ENCODE data around the gene ARRDC1.
"Not testable (repeated sequence)": the region's sequence is repeated elsewhere in the genome, so short reads cannot be mapped to it uniquely, and the experiment has no call there.

Gene ARRDC1

DNA sequence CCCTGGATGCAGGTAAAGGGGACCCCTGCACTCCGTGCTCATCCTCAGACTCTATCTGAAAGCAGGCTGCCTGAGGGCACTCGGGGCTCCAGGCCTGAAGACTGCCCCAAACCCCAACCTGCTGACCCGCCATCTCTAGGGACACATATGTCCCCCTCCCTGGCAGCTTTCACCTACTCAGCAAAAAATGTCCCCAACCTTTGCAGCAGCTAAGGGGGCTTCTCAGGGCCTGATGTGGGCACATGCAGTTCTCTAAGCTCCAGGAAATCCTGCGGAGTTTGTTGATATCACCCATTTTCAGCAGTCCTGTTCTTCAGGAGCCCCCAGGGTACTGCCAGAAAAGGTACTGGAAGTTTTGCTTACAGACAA lies 24.5 kb upstream of the ARRDC1 start:
- no peak for DNase-seq
- Mint-ChIP-seq H3K9me3 (no peaks in the 10 kb centered on the region), H3K27me3 (no peaks in the 10 kb centered on the region), H3K27ac (no peak overlapping the region), H3K4me1 (peaks cover 41% of the 10 kb centered on the region), H3K4me3 (no peak overlapping the region)
- no peak for ATAC-seq

- no peak for DNase-seq
- ATAC-seq = no peak
- no peak overlapping the region for H3K4me3 Mint-ChIP-seq
- no peaks in the 10 kb centered on the region for H3K27me3 Mint-ChIP-seq
- H3K4me1 Mint-ChIP-seq = peaks cover 34% of the 10 kb centered on the region
- H3K9me3 Mint-ChIP-seq = no peaks in the 10 kb centered on the region
- H3K27ac Mint-ChIP-seq = no peak overlapping the region
These were observed 23.9 kb upstream of the ARRDC1 start for GRCh38 chr9:137581361-137582285.

GRCh38 chr9:137582286-137582860 lies 23.1 kb upstream of the ARRDC1 start:
- DNase-seq (no peak), ATAC-seq (no peak)
- Mint-ChIP-seq H3K9me3 (no peaks in the 10 kb centered on the region), H3K27me3 (no peaks in the 10 kb centered on the region), H3K4me1 (peaks cover 29% of the 10 kb centered on the region), H3K4me3 (no peak overlapping the region), H3K27ac (no peak overlapping the region)

DNA sequence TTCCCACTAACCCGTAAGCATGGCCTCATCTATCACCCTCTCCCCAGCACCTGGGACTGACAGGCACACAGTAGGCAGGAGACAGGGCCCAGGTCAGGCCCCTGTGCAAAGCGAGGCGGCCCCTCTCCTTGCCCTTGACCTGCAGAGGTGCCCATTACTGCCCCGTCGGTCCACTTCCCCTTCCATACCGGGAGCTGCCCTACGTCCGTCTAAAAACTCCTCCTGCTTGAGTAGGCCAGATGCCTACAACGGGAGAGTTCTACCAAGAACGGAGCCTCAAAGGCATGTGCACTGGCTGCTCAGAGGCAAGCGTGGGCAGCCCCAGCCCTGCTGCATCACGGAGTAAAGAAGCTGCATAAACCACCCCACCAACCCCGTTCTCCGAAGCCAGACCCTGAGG lies 22.1 kb upstream of the ARRDC1 start:
- H3K4me3 Mint-ChIP-seq = no peak overlapping the region
- H3K4me1 Mint-ChIP-seq = peaks cover 31% of the 10 kb centered on the region
- no peaks in the 10 kb centered on the region for H3K9me3 Mint-ChIP-seq
- ATAC-seq (no peak), DNase-seq (no peak)
- no peaks in the 10 kb centered on the region for H3K27me3 Mint-ChIP-seq
- H3K27ac Mint-ChIP-seq = no peak overlapping the region

DNA sequence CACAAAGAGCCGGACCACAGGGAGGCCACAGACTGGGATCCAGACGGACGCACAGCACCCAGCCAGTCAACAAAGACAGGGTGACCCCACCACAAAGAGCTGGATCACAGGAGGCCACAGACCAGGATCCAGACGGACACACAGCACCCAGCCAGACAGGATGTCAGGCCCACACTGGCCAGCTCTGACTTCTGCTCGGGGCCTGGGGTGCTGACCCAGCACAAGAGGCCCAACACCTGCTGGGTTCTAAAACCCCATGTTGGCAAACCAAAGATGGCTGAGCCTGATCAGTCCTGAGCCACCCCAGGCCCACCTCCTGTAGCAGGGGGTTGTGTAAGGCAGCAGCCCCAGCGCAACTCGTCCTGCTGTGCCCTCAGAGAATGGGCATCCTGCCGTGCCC lies 21.5 kb upstream of the ARRDC1 start:
- Mint-ChIP-seq H3K27me3 (no peaks in the 10 kb centered on the region), H3K4me3 (no peak overlapping the region), H3K9me3 (no peaks in the 10 kb centered on the region), H3K27ac (no peak overlapping the region), H3K4me1 (peaks cover 34% of the 10 kb centered on the region)
- ATAC-seq (no peak), DNase-seq (no peak)

DNA sequence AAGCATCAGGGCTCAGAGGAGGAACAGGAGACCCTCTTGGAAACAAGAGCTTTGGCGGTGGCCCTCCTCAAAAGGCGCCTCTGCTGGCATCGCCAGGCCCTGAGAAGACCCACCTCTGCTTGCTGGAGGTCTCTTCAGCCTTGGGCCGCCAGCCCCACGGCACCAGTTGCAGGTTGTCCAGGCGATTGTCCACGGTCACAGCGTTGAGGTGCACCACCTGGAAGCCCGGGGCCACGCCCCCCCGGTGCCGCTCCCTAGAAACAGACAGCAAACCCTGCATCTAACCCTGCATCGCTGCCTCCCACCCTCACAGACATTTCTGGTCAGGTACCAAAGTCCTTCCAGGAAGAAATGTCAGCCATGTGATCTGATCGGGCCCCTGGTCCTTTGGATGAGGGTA lies 18.6 kb upstream of the ARRDC1 start:
- no peak overlapping the region for H3K4me3 Mint-ChIP-seq
- no peak for ATAC-seq
- H3K27ac Mint-ChIP-seq = no peak overlapping the region
- no peaks in the 10 kb centered on the region for H3K27me3 Mint-ChIP-seq
- no peak for DNase-seq
- H3K9me3 Mint-ChIP-seq = no peaks in the 10 kb centered on the region
- peaks cover 41% of the 10 kb centered on the region for H3K4me1 Mint-ChIP-seq

GRCh38 chr9:137588311-137588710 lies 17.2 kb upstream of the ARRDC1 start:
- H3K4me3 Mint-ChIP-seq = peak overlapping the region in 1 of 2 donors; percentile 39
- H3K4me1 Mint-ChIP-seq = peaks cover 41% of the 10 kb centered on the region
- no peak overlapping the region for H3K27ac Mint-ChIP-seq
- ATAC-seq = no peak
- DNase-seq = no peak
- no peaks in the 10 kb centered on the region for H3K9me3 Mint-ChIP-seq
- H3K27me3 Mint-ChIP-seq = no peaks in the 10 kb centered on the region

- H3K27me3 Mint-ChIP-seq = no peaks in the 10 kb centered on the region
- no peak for ATAC-seq
- no peaks in the 10 kb centered on the region for H3K9me3 Mint-ChIP-seq
- peaks cover 41% of the 10 kb centered on the region for H3K4me1 Mint-ChIP-seq
- peak overlapping the region in 1 of 2 donors; percentile 27 for H3K27ac Mint-ChIP-seq
- no peak for DNase-seq
- peak overlapping the region in 1 of 2 donors; percentile 89 for H3K4me3 Mint-ChIP-seq
These were observed 16.6 kb upstream of the ARRDC1 start for GRCh38 chr9:137588891-137589290.

DNA sequence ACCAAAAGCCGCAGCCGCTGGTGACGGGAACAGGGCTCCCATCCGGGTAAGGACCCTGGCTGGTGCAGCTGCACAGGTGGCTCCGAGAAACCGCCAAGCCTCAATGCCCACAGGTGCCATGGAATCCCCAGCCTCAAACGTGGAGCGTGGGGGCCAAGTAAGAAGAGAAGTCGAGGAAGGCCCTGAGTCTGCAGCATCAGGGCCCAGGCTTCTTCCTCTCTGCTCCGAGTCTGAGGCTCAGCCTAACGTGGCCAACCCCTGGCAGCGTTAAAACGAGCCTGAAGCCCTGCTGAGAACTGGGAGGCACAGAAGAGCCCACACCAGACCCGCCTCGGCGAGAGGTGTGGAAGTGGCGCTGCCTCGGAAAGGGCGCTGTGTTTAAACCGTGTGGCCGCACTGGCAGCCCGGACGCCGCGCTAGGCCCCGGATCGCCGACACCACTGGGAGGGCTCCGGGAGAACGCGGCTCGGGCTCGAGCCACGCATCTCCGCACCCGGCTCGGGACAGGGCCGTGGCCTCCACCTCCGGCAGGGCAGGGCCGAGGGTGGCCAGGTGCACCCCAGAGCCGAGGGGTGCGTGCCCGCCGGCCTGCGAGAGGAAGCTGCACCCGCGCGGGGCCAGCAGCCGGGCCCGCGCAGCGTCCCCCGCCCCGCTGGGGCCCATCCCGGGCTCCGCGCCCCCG lies 15.9 kb upstream of the ARRDC1 start:
- peak overlapping the region; percentile 86 to 89 for H3K4me3 Mint-ChIP-seq
- no peaks in the 10 kb centered on the region for H3K27me3 Mint-ChIP-seq
- peak overlapping the region; percentile 13 to 76 for H3K27ac Mint-ChIP-seq
- no peaks in the 10 kb centered on the region for H3K9me3 Mint-ChIP-seq
- peaks cover 41% of the 10 kb centered on the region for H3K4me1 Mint-ChIP-seq
- ATAC-seq (peak; percentile 31), DNase-seq (peak; percentile 28 to 29)

- no peak for DNase-seq
- Mint-ChIP-seq H3K4me3 (no peak overlapping the region), H3K4me1 (peaks cover 41% of the 10 kb centered on the region), H3K9me3 (no peaks in the 10 kb centered on the region), H3K27me3 (no peaks in the 10 kb centered on the region), H3K27ac (no peak overlapping the region)
- peak; percentile 57 for ATAC-seq
These were observed 15.4 kb upstream of the ARRDC1 start for GRCh38 chr9:137590123-137590468.

DNA sequence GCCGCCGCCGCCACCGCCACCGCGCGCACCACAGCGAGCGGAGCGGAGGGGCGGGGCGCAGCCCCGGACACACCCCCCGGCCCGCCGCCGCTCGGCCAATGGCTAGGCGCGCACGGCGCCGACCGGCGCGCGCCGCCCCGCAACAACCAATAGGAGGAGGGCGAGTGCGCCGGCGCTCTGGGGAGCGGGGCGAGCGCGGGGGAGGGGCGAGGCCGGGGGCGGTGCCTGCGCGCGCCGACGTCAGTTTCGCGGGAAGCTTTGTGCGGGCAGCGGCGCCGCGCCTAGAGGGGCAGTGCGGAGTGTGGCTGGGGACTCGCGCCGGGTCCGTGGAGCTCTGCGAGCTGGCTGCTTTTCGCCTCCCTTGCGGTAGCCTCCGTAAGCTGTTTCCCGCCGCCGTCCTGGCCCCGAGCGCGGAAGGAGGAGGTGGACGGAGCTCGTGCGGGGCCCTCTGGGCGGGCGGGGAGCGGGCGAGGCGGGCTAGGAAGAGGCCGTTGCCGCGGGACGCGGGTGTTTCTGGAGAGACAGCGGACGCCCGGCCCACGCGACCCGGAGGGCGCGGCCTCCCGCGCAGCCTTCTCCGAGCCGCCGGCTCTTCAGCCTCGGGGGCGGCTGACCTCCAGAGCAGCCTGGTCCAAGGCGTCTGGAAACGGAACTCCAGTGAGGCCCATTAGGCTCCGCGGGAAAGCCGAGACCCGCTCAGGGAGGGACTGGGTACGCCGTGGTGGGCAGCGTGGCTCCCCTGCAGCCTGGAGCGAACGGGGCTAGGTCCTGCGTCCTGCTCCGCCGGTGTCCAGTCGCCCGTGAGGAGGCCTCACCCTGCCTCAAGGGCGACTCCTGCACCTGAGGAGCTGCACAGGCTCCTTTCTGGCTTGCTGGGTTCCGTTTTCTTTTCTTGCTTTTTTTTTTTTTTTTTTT lies 14.8 kb upstream of the ARRDC1 start, which contains the start of gene ZMYND19:
Gene ZMYND19, minus strand, starts transcription at position 44 of the 915 bp plus-strand sequence. CDS start 249 bp downstream, outside the sequence.
- Mint-ChIP-seq H3K4me1 (peaks cover 41% of the 10 kb centered on the region), H3K27ac (peak within 1 kb of the TSS; percentile 66 to 99), H3K9me3 (no peaks in the 10 kb centered on the region), H3K27me3 (no peaks in the 10 kb centered on the region), H3K4me3 (peak within 1 kb of the TSS; percentile 95 to 99)
- DNase-seq = peak; percentile 89 to 92
- peak; percentile 96 for ATAC-seq

GRCh38 chr9:137592767-137593166 lies 12.7 kb upstream of the ARRDC1 start:
- H3K27ac Mint-ChIP-seq = no peak overlapping the region
- no peaks in the 10 kb centered on the region for H3K9me3 Mint-ChIP-seq

DNA sequence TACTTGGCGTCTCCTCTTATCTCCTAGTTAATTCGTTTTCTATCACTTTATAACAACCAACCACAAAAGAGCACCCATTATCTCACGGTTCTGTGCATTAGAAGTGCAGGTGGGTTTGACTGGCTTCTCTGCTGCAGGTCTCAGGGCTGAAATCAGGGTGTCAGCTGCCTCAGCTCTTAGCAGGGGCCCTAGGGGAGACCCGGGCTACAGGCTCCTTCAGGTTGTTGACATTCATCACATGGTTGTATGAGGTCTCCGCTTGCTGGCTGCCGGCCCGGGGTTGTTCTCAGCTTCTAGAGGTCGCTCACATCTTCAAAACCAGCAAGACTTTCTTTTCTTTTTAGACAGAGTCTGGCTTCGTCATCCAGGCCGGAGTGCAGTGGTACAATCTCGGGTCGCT lies 12.3 kb upstream of the ARRDC1 start:
- Mint-ChIP-seq H3K4me3 (no peak overlapping the region), H3K9me3 (no peaks in the 10 kb centered on the region), H3K27me3 (no peaks in the 10 kb centered on the region), H3K27ac (no peak overlapping the region), H3K4me1 (peaks cover 30% of the 10 kb centered on the region)
- ATAC-seq (no peak), DNase-seq (no peak)

More at GRCh38 chr9:137592767-137593166, 12.7 kb upstream of the ARRDC1 start:
- ATAC-seq = no peak
- DNase-seq = no peak
- H3K27me3 Mint-ChIP-seq = no peaks in the 10 kb centered on the region
- H3K4me3 Mint-ChIP-seq = no peak overlapping the region
- H3K4me1 Mint-ChIP-seq = peaks cover 35% of the 10 kb centered on the region

DNA sequence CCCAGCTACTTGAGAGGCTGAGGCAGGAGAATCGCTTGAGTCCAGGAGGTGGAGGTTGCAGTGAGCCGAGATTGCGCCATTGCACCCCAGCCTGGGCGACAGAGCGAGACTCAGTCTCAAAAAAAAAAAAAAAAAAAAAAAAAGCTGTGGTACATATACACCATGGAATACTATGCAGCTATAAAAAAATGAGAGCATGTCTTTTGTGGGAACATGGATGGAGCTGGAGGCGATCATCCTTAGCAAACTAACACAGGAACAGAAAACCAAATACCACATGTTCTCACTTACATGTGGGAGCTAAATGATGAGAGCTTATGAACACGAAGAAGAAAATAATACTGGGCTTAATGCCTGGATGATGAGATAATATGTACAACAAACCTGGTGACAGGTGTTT lies 8.9 kb upstream of the ARRDC1 start:
- DNase-seq, H3K9me3 Mint-ChIP-seq, H3K4me3 Mint-ChIP-seq, H3K4me1 Mint-ChIP-seq, H3K27ac Mint-ChIP-seq, ATAC-seq, H3K27me3 Mint-ChIP-seq: not testable (repeated sequence)

DNA sequence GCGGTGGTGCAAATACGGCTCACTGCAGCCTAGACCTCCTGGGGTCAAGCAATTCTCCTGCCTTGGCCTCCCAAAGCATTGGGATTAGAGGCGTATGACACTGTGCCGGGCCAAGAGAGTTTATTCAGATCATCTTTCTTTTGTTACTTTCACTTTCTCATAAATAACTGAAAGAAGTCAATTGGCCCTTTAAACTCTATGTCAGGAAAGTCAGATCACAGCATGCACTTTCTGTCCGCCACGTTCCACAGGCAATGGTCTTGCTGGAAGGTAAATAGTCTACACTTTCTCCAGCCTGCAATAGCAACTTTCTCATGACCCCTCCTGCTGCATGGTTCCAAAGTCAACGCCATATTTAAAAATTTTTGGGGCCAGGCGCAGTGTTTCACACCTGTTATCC lies 6.5 kb upstream of the ARRDC1 start:
- no peaks in the 10 kb centered on the region for H3K9me3 Mint-ChIP-seq
- no peak overlapping the region for H3K27ac Mint-ChIP-seq
- ATAC-seq = no peak

More for the DNA sequence above, 6.5 kb upstream of the ARRDC1 start:
- no peak for DNase-seq
- no peaks in the 10 kb centered on the region for H3K27me3 Mint-ChIP-seq
- H3K4me1 Mint-ChIP-seq = peaks cover 12% of the 10 kb centered on the region
- no peak overlapping the region for H3K4me3 Mint-ChIP-seq

Measured in stimulated activated naive CD8-positive, alpha-beta T cell treated with anti-CD3 and anti-CD28 coated beads, Interleukin-15, amount 100 ng/mL, for 72 hours (primary cell).